ENCODE measurements around the gene HSPG2.

The HSPG2 gene

GRCh38 chr1:21878009-21878773 is 58.9 kb downstream of the HSPG2 start:
- DNase-seq, result no peak

- DNase-seq, result no peak
These were observed 60.8 kb downstream of the HSPG2 start for GRCh38 chr1:21876267-21876666.

GRCh38 chr1:21875621-21876063 is 61.5 kb downstream of the HSPG2 start:
- DNase-seq, result no peak

- DNase-seq, result no peak
These were observed 62.1 kb downstream of the HSPG2 start for GRCh38 chr1:21874778-21875547.

- no peak for DNase-seq
These were observed 62.8 kb downstream of the HSPG2 start for GRCh38 chr1:21874328-21874727.

GRCh38 chr1:21873761-21874160 is 63.3 kb downstream of the HSPG2 start:
- no peak for DNase-seq

GRCh38 chr1:21873174-21873573 is 63.9 kb downstream of the HSPG2 start:
- no peak for DNase-seq

- no peak for DNase-seq
These were observed 64.5 kb downstream of the HSPG2 start for GRCh38 chr1:21872445-21873079.

GRCh38 chr1:21871943-21872342 is 65.2 kb downstream of the HSPG2 start:
- no peak for DNase-seq

- no peak for DNase-seq
These were observed 66.5 kb downstream of the HSPG2 start for GRCh38 chr1:21870611-21871010.

GRCh38 chr1:21869620-21870121 is 67.4 kb downstream of the HSPG2 start:
- DNase-seq, result no peak

GRCh38 chr1:21868941-21869454 is 68.1 kb downstream of the HSPG2 start:
- DNase-seq, result no peak

GRCh38 chr1:21868482-21868881 is 68.6 kb downstream of the HSPG2 start:
- no peak for DNase-seq

- no peak for DNase-seq
These were observed 69.6 kb downstream of the HSPG2 start for GRCh38 chr1:21867451-21867996.

- DNase-seq, result no peak
These were observed 70.4 kb downstream of the HSPG2 start for GRCh38 chr1:21866707-21867043.

- no peak for DNase-seq
These were observed 71.0 kb downstream of the HSPG2 start for GRCh38 chr1:21865943-21866706.

GRCh38 chr1:21865609-21865942 is 71.5 kb downstream of the HSPG2 start:
- no peak for DNase-seq

GRCh38 chr1:21864730-21865129 is 72.4 kb downstream of the HSPG2 start:
- no peak for DNase-seq

- DNase-seq, result no peak
These were observed 73.1 kb downstream of the HSPG2 start for GRCh38 chr1:21863981-21864380.

GRCh38 chr1:21861602-21862429 is 75.3 kb downstream of the HSPG2 start:
- DNase-seq, result no peak

- no peak for DNase-seq
These were observed 76.1 kb downstream of the HSPG2 start for GRCh38 chr1:21860971-21861370.

Measured in NCI-H1436 treated with DMSO at 0.1 percent for 48 hours (cell line).